HL-60 (cell line): ENCODE measurements around the gene TPI1.

ENCODE experiments used
- DNase-seq, 2 experiments: peaks; one replicate each; pipeline ENCODE4 v3.0.0-alpha.2; 2010 to 2020; ENCODE audit warnings: low read depth in 1 of 2, low spot score in 1 of 2
- H3K27ac ChIP-seq: fragments of 250-450 bp; sonication (Bioruptor Pico); replicated peaks from 2 replicates; pipeline ENCODE4 v1.5.1; 2020; ENCODE audit warnings: mild to moderate bottlenecking, moderate library complexity
- H3K27me3 ChIP-seq: fragments of 250-450 bp; sonication (Bioruptor Pico); 2 replicates; pipeline ENCODE4 v1.5.1; 2021; ENCODE audit warnings: mild to moderate bottlenecking, moderate library complexity; ENCODE audit not compliant: insufficient read depth, poor library complexity, severe bottlenecking
- H3K4me3 ChIP-seq: replicated peaks from 2 replicates; pipeline ENCODE4 v1.5.1; 2011; ENCODE audit warnings: mild to moderate bottlenecking, control low read depth, low read length; ENCODE audit not compliant: insufficient read depth
- CTCF ChIP-seq: IDR thresholded peaks from one replicate; pipeline ENCODE4 v1.5.1; 2011; ENCODE audit warnings: low read length, control low read depth, inconsistent platforms; ENCODE audit not compliant: insufficient read depth
- GABPA ChIP-seq: IDR thresholded peaks from 2 replicates; pipeline ENCODE4 v1.6.1; 2012; ENCODE audit warnings: low read depth
- POLR2AphosphoS5 ChIP-seq: IDR thresholded peaks from 2 replicates; pipeline ENCODE4 v1.6.1; 2012; ENCODE audit warnings: low read depth
- REST ChIP-seq: IDR thresholded peaks from 2 replicates; pipeline ENCODE4 v1.6.1; 2012; ENCODE audit warnings: low read depth; ENCODE audit not compliant: insufficient replicate concordance
- SPI1 ChIP-seq: IDR thresholded peaks from 2 replicates; pipeline ENCODE4 v1.6.1; 2012; ENCODE audit warnings: low read depth, mild to moderate bottlenecking, borderline replicate concordance

Gene TPI1

GRCh38 chr12:6829536-6830220 is 37.7 kb upstream of the TPI1 start:
- no peak for TF ChIP-seq SPI1
- no peak overlapping the region for H3K27ac ChIP-seq
- peaks cover 22% of the 10 kb centered on the region for H3K27me3 ChIP-seq
- peak overlapping the region; percentile 39; the same call in 1 of the 2 replicates for H3K4me3 ChIP-seq
- no peak for DNase-seq

- Histone ChIP-seq H3K27me3 (peaks cover 18% of the 10 kb centered on the region), H3K4me3 (no peak overlapping the region)
- TF ChIP-seq REST: no peak
- TF ChIP-seq POLR2AphosphoS5: no peak
Measured at GRCh38 chr12:6830286-6830890, 36.9 kb upstream of the TPI1 start.

DNA sequence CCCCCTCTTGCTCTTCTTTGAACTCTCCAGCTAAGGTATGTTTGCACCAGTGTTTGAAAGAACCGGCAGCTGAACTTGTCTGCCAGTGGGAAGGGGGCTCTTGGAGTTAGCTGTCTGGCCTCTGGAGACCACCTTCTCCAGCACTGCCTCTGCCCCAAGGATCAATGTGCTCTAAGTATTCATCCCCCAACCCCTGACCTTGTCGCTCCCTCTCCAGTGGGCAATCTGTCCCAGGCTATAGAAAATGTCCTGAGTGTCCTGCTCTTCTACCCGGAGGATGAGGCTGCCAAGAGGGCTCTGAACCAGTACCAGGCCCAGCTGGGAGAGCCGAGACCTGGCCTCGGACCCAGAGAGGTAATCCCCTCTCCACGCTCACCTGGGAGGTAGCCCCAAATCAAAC is 36.3 kb upstream of the TPI1 start:
- no peak for TF ChIP-seq REST
- TF ChIP-seq CTCF: no peak
- TF ChIP-seq SPI1: no peak
- no peak for TF ChIP-seq POLR2AphosphoS5

More at GRCh38 chr12:6830286-6830890, 36.9 kb upstream of the TPI1 start:
- H3K27ac ChIP-seq: no peak overlapping the region
- no peak for DNase-seq

DNA sequence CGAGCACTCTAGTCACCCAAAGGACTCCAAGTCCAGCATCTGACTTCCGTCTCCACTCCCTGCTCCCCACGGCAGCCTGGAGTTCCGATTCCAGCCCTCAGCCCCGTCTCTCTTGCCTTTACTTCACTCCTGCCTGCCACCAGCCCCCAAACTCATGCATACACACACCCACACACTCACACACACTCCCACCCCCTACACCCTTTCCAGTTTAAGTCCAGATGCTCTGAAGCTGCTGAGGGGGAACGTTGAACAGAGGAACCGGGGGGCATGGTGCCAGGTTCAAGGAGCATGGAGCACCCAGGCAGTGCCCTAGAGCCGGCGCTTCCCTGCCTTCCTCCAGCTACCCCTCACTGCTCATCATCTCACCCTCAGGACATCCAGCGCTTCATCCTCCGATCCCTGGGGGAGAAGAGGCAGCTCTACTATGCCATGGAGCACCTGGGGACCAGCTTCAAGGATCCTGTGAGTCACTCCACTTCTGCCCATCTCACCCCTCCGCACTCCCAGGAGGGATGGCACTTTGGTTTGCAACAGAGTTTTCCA is 35.8 kb upstream of the TPI1 start:
- H3K27ac ChIP-seq: no peak overlapping the region
- no peak overlapping the region for H3K4me3 ChIP-seq
- TF ChIP-seq REST: no peak
- TF ChIP-seq SPI1: no peak
- TF ChIP-seq GABPA: no peak
- no peak for TF ChIP-seq POLR2AphosphoS5
- no peak for TF ChIP-seq CTCF
- peaks cover 18% of the 10 kb centered on the region for H3K27me3 ChIP-seq
- DNase-seq: no peak

More for the DNA sequence above, 36.3 kb upstream of the TPI1 start:
- Histone ChIP-seq H3K27ac (no peak overlapping the region), H3K27me3 (peaks cover 18% of the 10 kb centered on the region), H3K4me3 (no peak overlapping the region)
- DNase-seq: no peak
